Stimulated activated CD4-positive, alpha-beta T cell treated with anti-CD3 and anti-CD28 coated beads, TNF-alpha, amount 100 ng/mL, for 1 hour (primary cell): ENCODE data around the gene SLC7A9.
"Not testable (repeated sequence)": the region's sequence is repeated elsewhere in the genome, so short reads cannot be mapped to it uniquely, and the experiment has no call there.

Source experiments
- DNase-seq, 3 donors: peaks; one replicate each; pipeline ENCODE4 v3.0.0-alpha.2; 2020; ENCODE audit warnings: low read depth in 3 of 3, low spot score in 1 of 3

The SLC7A9 gene

DNA sequence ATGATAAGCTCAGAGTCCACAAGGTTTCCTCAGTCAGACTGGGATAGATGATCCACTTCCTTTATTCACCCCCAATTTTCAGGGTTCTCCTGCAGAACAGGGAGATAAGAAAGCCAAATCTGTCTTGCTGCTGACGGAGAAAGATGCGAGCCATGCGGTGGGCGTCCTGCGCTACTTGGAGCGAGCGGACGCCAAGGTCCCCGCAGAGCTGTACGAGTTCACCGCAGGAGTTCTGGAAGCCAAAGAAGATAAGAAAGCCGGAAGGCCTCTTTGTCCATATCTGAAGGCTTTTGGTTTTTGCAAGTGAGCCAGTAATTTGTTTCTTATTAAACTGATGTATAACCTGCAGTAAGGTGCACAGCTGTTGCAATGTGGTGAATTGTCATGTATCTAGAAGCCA lies 66.7 kb downstream of the SLC7A9 start:
- DNase-seq = no peak

DNA sequence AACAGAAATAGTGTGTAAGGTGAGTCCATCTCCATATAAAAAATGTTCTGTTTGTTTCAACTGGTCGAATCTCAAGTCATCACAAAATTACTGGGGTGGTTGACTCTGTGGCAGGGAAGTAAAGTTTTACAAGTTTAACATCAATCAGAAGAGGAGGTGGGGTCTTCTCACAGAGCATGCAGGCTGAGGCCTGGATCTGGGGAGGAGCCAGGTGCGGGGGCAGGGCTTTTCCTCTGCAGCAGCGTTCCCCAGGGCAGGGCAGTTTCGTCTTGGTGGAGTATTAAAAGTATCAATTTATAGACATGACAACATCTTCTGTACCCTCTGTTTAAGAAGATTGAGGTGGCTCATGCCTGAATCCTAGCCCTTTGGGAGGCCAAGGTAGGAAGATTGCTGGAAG lies 68.8 kb downstream of the SLC7A9 start:
- no peak for DNase-seq

DNA sequence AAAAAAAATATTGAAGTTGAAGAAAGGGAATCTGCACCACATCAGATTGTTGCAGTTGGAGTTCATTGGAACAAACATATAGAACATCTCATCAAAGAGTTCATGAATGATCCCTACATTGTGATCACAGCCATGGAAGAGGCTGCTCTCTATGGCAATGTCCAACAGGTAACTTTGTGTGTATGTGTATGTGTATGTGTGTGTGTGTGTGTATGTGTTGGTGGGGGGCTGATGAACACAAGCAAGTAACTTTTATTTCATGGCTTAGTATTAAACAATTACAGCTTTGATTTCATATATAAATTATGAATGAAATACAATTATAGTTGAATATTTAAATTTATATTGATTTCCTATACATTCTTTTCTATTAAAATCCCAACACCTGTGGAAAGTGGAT lies 69.4 kb downstream of the SLC7A9 start:
- DNase-seq = no peak

DNA sequence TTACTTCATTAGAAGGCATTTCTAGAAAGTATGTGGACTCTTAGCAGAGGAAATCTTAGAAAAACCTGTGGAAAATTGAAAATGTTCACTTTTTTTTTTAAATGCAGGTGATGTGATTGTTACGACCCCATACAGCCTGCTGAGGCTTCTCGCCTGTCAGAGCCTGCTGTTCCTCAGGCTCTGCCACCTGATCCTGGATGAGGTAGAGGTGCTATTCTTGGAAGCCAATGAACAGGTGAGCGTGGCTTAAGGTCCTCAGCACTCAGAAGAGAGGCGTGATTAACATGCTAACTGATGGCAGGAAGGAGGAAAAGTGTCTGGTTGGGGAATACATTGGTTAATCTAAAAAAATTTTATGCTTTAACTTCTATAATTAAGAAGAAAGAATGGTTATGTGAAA lies 71.4 kb downstream of the SLC7A9 start:
- DNase-seq = no peak

DNA sequence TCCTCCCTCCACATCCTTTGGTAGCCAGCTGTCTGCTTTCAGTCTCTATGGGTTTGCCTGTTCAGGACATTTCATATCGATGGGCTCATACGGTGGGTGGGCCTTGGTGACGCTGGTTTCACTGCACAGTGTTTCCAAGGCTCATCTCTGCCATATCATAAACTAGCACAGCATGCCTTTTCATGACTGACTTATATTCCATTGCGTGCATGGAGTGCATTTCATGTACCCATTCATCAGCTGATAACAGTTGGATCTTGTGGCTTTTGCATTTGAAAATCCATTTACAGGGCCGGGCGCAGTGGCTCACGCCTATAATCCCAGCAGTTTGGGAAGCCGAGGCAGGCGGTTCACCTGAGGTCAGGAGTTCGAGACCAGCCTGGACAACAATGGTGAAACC lies 80.1 kb downstream of the SLC7A9 start:
- no peak for DNase-seq

DNA sequence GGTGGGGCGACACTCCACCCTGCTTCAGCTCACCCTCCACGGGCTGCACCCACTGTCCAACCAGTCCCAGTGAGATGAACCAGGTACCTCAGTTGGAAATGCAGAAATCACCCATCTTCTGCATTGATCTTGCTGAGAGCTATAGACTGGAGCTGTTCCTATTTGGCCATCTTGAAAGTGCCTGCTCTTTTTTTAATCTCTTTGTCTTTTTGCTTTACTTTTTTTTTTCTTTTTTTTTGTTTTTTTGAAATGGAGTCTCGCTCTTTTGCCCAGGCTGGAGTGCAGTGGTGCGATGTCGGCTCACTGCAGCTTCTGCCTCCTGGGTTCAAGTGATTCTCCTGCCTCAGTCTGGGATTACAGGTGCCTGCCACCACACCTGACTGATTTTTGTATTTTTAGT lies 81.7 kb downstream of the SLC7A9 start:
- DNase-seq = not testable (repeated sequence)

DNA sequence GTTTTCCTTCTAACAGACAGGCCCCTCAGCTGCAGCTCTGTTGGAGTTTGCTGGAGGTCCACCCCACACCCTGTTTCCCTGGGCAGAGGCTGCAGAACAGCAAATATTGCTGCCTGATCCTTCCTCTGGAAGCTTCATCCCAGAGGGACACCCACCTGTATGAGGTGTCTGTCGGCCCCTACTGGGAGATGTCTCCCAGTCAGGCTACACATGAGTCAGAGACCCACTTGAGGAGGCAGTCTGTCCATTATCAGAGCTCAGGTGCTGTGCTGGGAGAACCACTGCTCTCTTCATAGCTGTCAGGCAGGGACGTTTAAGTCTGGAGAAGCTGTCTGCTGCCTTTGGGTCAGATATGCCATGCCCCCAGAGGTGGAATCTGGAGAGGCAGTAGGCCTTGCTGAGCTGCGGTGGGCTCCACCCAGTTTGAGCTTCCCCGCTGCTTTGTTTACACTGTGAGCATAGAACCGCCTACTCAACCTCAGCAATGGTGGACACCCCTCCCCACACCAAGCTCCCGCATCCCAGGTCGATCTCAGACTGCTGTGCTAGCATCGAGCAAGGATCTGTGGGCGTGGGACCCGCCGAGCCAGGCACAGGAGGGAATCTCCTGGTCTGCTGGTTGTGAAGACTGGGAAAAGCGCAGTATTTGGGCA lies 82.3 kb downstream of the SLC7A9 start:
- not testable (repeated sequence) for DNase-seq

DNA sequence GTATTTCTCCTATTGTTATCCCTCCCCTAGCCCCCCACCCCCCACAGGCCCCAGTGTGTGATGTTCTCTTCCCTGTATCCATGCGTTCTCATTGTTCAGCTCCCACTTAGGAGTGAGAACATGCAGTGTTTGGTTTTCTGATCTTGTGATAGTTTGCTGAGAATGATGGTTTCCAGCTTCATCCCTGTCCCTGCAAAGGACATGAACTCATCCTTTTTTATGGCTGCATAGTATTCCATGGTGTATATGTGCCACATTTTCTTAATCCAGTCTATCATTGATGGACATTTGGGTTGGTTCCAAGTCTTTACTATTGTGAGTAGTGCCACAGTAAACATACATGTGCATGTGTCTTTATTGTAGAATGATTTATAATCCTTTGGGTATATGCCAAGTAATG lies 87.5 kb downstream of the SLC7A9 start:
- DNase-seq = not testable (repeated sequence)

DNA sequence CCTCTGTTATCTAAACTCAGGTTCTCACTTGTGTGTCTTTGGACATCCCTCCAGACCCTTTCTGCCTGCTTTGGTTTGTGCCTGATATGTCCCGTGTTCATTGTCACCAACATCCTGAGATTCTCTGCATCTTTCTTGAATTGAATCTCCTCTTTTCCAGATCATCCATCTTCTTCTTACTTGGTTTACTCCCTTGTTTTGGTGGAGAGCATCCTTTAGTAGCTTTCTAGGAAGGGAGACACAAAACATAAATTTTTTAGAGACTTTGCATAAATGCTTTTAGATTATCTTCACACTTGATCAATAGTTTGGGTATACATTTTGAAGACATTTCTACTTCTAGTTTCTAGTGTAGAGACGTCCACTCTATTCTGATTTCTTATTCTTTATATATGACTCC lies 88.3 kb downstream of the SLC7A9 start:
- DNase-seq = no peak
